CD4-positive, alpha-beta memory T cell (primary cell): ENCODE results near the gene UBASH3A. TPM values are rescaled to one million over a fixed set of nuclear protein-coding genes. Genes with fewer than 3 reads are reported as not detected.
A peak's percentile ranks its signal among the peaks of the same experiment; 100 is the strongest.

ENCODE experiments used
- CTCF ChIA-PET: fragments of 350-600 bp; sonication (Branson Sonifier 250); formaldehyde crosslinking; loops from one replicate; lab custom pipeline; 2021; ENCODE audit warnings: inconsistent platforms; ENCODE audit not compliant: partially characterized antibody; lab: Charles Lee
- POLR2A ChIA-PET: fragments of 350-600 bp; sonication (Branson Sonifier 250); formaldehyde crosslinking; loops from one replicate; lab custom pipeline; 2021; ENCODE audit not compliant: partially characterized antibody; lab: Charles Lee
- DNase-seq, 5 donors: peaks; one replicate each; pipeline versions ENCODE4 v3.0.0 to v3.0.0-alpha.2; 2020 to 2022; ENCODE audit warnings: mixed read lengths in 1 of 5
- H3K27ac ChIP-seq: one replicate; pipeline ENCODE4 v1.7.0; 2013; ENCODE audit warnings: low read depth, low read length
- H3K27me3 ChIP-seq: 2 replicates; pipeline ENCODE4 v1.7.0; 2013; ENCODE audit warnings: mild to moderate bottlenecking, low read length, moderate library complexity; ENCODE audit not compliant: insufficient read depth
- H3K36me3 ChIP-seq: 2 replicates; pipeline ENCODE4 v1.7.0; 2013; ENCODE audit warnings: mild to moderate bottlenecking, low read length, moderate library complexity; ENCODE audit not compliant: insufficient read depth
- H3K4me1 ChIP-seq: 2 replicates; pipeline ENCODE4 v1.7.0; 2013; ENCODE audit warnings: mild to moderate bottlenecking, low read length, moderate library complexity; ENCODE audit not compliant: insufficient read depth
- H3K4me3 ChIP-seq, 2 donors: one replicate each; pipeline ENCODE4 v1.7.0; 2013; ENCODE audit warnings: low read length in 2 of 2, mild to moderate bottlenecking in 1 of 2
- H3K9me3 ChIP-seq, 2 donors: one replicate each; pipeline ENCODE4 v1.7.0; 2013; ENCODE audit warnings: low read length in 2 of 2, control low read depth in 1 of 2; ENCODE audit not compliant: control insufficient read depth in 1 of 2
- H3K27ac Mint-ChIP-seq, 7 donors: one replicate each; pipeline ENCODE4 v1.8.0; 2020 to 2021; ENCODE audit warnings: mixed read lengths in 7 of 7, mild to moderate bottlenecking in 6 of 7, inconsistent platforms in 3 of 7, moderate library complexity in 3 of 7
- H3K27me3 Mint-ChIP-seq, 2 donors: one replicate each; pipeline ENCODE4 v1.8.0; 2020 to 2021; ENCODE audit warnings: mixed read lengths in 2 of 2
- H3K36me3 Mint-ChIP-seq, 2 donors: one replicate each; pipeline ENCODE4 v1.8.0; 2020 to 2021; ENCODE audit warnings: mixed read lengths in 2 of 2, inconsistent platforms in 1 of 2, mild to moderate bottlenecking in 1 of 2
- H3K4me1 Mint-ChIP-seq, 4 donors: one replicate each; pipeline ENCODE4 v1.8.0; 2020 to 2021; ENCODE audit warnings: mixed read lengths in 4 of 4, mild to moderate bottlenecking in 1 of 4
- H3K4me3 Mint-ChIP-seq, 8 donors: one replicate each; pipeline ENCODE4 v1.8.0; 2020 to 2021; ENCODE audit warnings: mixed read lengths in 8 of 8, mild to moderate bottlenecking in 7 of 8, moderate library complexity in 6 of 8, inconsistent platforms in 3 of 8
- H3K9me3 Mint-ChIP-seq, 8 donors: one replicate each; pipeline ENCODE4 v1.8.0; 2020 to 2021; ENCODE audit warnings: mixed read lengths in 8 of 8, mild to moderate bottlenecking in 5 of 8, inconsistent platforms in 3 of 8, moderate library complexity in 1 of 8
- intact Hi-C: fragments of 100-400 bp; cut with micrococcal nuclease; formaldehyde crosslinking; loops from one replicate; pipeline ENCODE4 v1.15.1; 2023
- polyA plus RNA-seq, 2 donors: library from polyadenylated mRNA; unstranded; fragments of 300-500 nt; fragmentation: Illumina TruSeq; gene quantifications; one replicate each; pipeline ENCODE4 v1.2.3, GENCODE V29; 2021
- total RNA-seq, 2 experiments: library from RNA; stranded (reverse); gene quantifications; one replicate each; pipeline ENCODE4 v1.2.3, GENCODE V29; 2021

Gene UBASH3A
- total and polyA plus RNA-seq, 4 experiments from 2014 or later, result 43.1 to 93.6 (median 68.7) TPM

GRCh38 chr21:42463861-42464515 lies 60.3 kb downstream of the UBASH3A start:
- peaks cover 48% of the 10 kb centered on the region for H3K4me1 ChIP-seq
- CTCF ChIA-PET, result no interaction called here
- Mint-ChIP-seq H3K36me3 (no peaks in the 10 kb centered on the region), H3K4me1 (peaks cover 37 to 75% (median 48%) of the 10 kb centered on the region in 4 donors), H3K9me3 (no peaks in the 10 kb centered on the region), H3K27me3 (no peaks in the 10 kb centered on the region), H3K4me3 (peak overlapping the region in 7 of 8 donors; percentile 18 to 88 (median 73)), H3K27ac (peak overlapping the region; percentile 58 to 98 (median 91))
- no peaks in the 10 kb centered on the region for H3K9me3 ChIP-seq
- H3K27me3 ChIP-seq, result no peaks in the 10 kb centered on the region
- intact Hi-C loops, result loop anchor here (5.0 kb wide), 1 partner anchor 33 kb away; the partner anchor contains the start of gene RSPH1
- H3K36me3 ChIP-seq, result no peaks in the 10 kb centered on the region
- DNase-seq, result peak; percentile 69 to 87 (median 77)
- POLR2A ChIA-PET, result no interaction called here
- no peak overlapping the region for H3K4me3 ChIP-seq
- peak overlapping the region; percentile 22 for H3K27ac ChIP-seq

GRCh38 chr21:42465008-42465802 lies 61.5 kb downstream of the UBASH3A start:
- H3K4me3 ChIP-seq, result no peak overlapping the region
- H3K4me3 Mint-ChIP-seq, result peak overlapping the region in 6 of 8 donors; percentile 3 to 66 (median 45)
- H3K27ac ChIP-seq, result no peak overlapping the region
- ChIA-PET POLR2A (interaction anchor here (1.1 kb wide), 1 partner anchor 9 kb away, joined by 3 read pairs; no protein-coding TSS in a partner anchor), CTCF (no interaction called here)
- intact Hi-C loops, result no loop called here
- H3K4me1 Mint-ChIP-seq, result peaks cover 36 to 71% (median 48%) of the 10 kb centered on the region in 4 donors
- no peaks in the 10 kb centered on the region for H3K27me3 Mint-ChIP-seq
- DNase-seq, result peak in 1 of 5 donors; percentile 23
- no peaks in the 10 kb centered on the region for H3K9me3 ChIP-seq
- H3K36me3 Mint-ChIP-seq, result no peaks in the 10 kb centered on the region
- H3K27me3 ChIP-seq, result no peaks in the 10 kb centered on the region
- H3K36me3 ChIP-seq, result no peaks in the 10 kb centered on the region
- H3K27ac Mint-ChIP-seq, result peak overlapping the region in 6 of 7 donors; percentile 78 to 98 (median 92)
- H3K9me3 Mint-ChIP-seq, result no peaks in the 10 kb centered on the region
- peaks cover 48% of the 10 kb centered on the region for H3K4me1 ChIP-seq

- CTCF ChIA-PET, result no interaction called here
- Mint-ChIP-seq H3K4me3 (peak overlapping the region in 1 of 8 donors; percentile 31), H3K9me3 (no peaks in the 10 kb centered on the region), H3K36me3 (no peaks in the 10 kb centered on the region), H3K4me1 (peaks cover 34 to 65% (median 43%) of the 10 kb centered on the region in 4 donors), H3K27ac (peak overlapping the region in 5 of 7 donors; percentile 61 to 98 (median 78)), H3K27me3 (no peaks in the 10 kb centered on the region)
- no peak for DNase-seq
- H3K4me3 ChIP-seq, result no peak overlapping the region
- H3K27ac ChIP-seq, result no peak overlapping the region
- POLR2A ChIA-PET, result interaction anchor here (1.1 kb wide), 1 partner anchor 10 kb away, joined by 3 read pairs; no protein-coding TSS in a partner anchor
- no peaks in the 10 kb centered on the region for H3K27me3 ChIP-seq
- no peaks in the 10 kb centered on the region for H3K9me3 ChIP-seq
- intact Hi-C loops, result no loop called here
- H3K36me3 ChIP-seq, result no peaks in the 10 kb centered on the region
- H3K4me1 ChIP-seq, result peaks cover 44% of the 10 kb centered on the region
Observed at GRCh38 chr21:42465803-42466127, 62.1 kb downstream of the UBASH3A start.

DNA sequence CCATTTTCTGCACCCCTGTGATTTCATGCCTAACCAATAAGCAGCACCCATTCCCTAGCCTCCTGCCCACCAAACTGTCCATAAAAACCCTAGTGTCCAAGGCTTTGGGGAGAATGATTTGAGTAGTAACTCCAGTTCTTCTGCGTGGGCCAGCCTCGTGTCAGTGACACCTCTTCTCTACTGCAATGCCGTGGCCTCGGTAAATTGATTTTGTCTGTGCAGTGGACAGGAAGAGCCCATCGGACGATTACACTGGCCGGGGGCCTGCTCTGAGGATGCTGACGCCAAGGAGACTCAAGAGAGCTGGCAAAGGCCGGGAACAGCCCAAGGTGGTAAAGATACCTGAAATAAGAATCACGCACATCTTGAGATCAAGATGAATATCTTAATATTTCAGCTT lies 63.0 kb downstream of the UBASH3A start:
- Mint-ChIP-seq H3K4me1 (peaks cover 28 to 56% (median 37%) of the 10 kb centered on the region in 4 donors), H3K9me3 (no peaks in the 10 kb centered on the region), H3K27me3 (no peaks in the 10 kb centered on the region), H3K36me3 (no peaks in the 10 kb centered on the region), H3K4me3 (no peak overlapping the region), H3K27ac (peak overlapping the region in 3 of 7 donors; percentile 10 to 46 (median 30))
- DNase-seq, result no peak
- H3K36me3 ChIP-seq, result no peaks in the 10 kb centered on the region
- no peak overlapping the region for H3K4me3 ChIP-seq
- H3K27ac ChIP-seq, result no peak overlapping the region
- no peaks in the 10 kb centered on the region for H3K9me3 ChIP-seq
- no peaks in the 10 kb centered on the region for H3K27me3 ChIP-seq
- CTCF ChIA-PET, result interaction anchor here (2.3 kb wide), 1 partner anchor 130 kb away, joined by 8 read pairs; no protein-coding TSS in a partner anchor
- peaks cover 37% of the 10 kb centered on the region for H3K4me1 ChIP-seq
- POLR2A ChIA-PET, result interaction anchor here (1.1 to 1.2 kb wide), 2 partner anchors 11 to 61 kb away, joined by 4 read pairs; no protein-coding TSS in a partner anchor
- intact Hi-C loops, result no loop called here

- ChIA-PET POLR2A (interaction anchor here (1.1 to 1.2 kb wide), 2 partner anchors 11 to 60 kb away, joined by 4 read pairs; no protein-coding TSS in a partner anchor), CTCF (interaction anchor here (0.7 to 2.3 kb wide), 2 partner anchors 70 to 130 kb away, joined by 3 to 8 read pairs; no protein-coding TSS in a partner anchor)
- H3K4me1 ChIP-seq, result peaks cover 30% of the 10 kb centered on the region
- intact Hi-C loops, result no loop called here
- Mint-ChIP-seq H3K4me1 (peaks cover 28 to 49% (median 33%) of the 10 kb centered on the region in 4 donors), H3K27ac (peak overlapping the region in 4 of 7 donors; percentile 3 to 63 (median 26)), H3K9me3 (no peaks in the 10 kb centered on the region), H3K36me3 (no peaks in the 10 kb centered on the region), H3K27me3 (no peaks in the 10 kb centered on the region), H3K4me3 (no peak overlapping the region)
- no peak overlapping the region for H3K4me3 ChIP-seq
- H3K27me3 ChIP-seq, result no peaks in the 10 kb centered on the region
- no peak for DNase-seq
- H3K9me3 ChIP-seq, result no peaks in the 10 kb centered on the region
- no peaks in the 10 kb centered on the region for H3K36me3 ChIP-seq
- H3K27ac ChIP-seq, result no peak overlapping the region
Observed at GRCh38 chr21:42467140-42467983, 63.7 kb downstream of the UBASH3A start.

GRCh38 chr21:42468491-42469131 lies 64.9 kb downstream of the UBASH3A start:
- Histone ChIP-seq H3K27me3 (no peaks in the 10 kb centered on the region), H3K27ac (no peak overlapping the region), H3K4me1 (peaks cover 23% of the 10 kb centered on the region), H3K36me3 (no peaks in the 10 kb centered on the region), H3K4me3 (no peak overlapping the region), H3K9me3 (no peaks in the 10 kb centered on the region)
- intact Hi-C loops, result no loop called here
- ChIA-PET POLR2A (interaction anchor here (0.6 kb wide), 1 partner anchor 19 kb away, joined by 3 read pairs; no protein-coding TSS in a partner anchor), CTCF (interaction anchor here (1.0 to 2.3 kb wide), 2 partner anchors 10 to 132 kb away, joined by 4 to 8 read pairs; no protein-coding TSS in a partner anchor)
- Mint-ChIP-seq H3K9me3 (no peaks in the 10 kb centered on the region), H3K36me3 (no peaks in the 10 kb centered on the region), H3K27me3 (no peaks in the 10 kb centered on the region), H3K4me1 (peaks cover 19 to 37% (median 24%) of the 10 kb centered on the region in 4 donors), H3K27ac (peak overlapping the region in 1 of 7 donors; percentile 52), H3K4me3 (no peak overlapping the region)
- DNase-seq, result no peak
